Stimulated activated CD4-positive, alpha-beta T cell treated with anti-CD3 and anti-CD28 coated beads, Interleukin-2, amount 100 ng/mL, for 24 hours (primary cell): ENCODE measurements around the gene AFG3L2.

Experiments used
- DNase-seq, 2 donors: peaks; one replicate each; pipeline ENCODE4 v3.0.0-alpha.2; 2020

The AFG3L2 gene

DNA sequence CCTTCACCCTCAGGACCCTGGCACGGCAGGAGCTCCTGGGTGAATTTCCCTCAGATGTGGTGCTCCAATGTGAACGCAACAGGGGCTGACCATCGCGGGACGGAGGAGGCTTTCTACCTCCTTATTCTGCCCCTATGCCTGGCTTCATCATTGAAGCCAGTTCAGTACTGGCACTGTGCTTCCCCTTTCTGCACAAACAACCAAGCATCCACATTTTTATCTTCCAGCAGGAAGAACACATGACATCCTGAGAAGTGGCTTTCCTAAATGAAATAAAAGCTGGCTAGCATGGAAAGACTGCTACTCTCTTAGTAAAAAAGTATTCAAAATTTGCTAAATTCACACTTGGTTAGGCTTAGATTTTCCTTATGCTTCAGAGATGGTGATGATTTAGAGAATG is 24.8 kb downstream of the AFG3L2 start:
- no peak for DNase-seq

DNA sequence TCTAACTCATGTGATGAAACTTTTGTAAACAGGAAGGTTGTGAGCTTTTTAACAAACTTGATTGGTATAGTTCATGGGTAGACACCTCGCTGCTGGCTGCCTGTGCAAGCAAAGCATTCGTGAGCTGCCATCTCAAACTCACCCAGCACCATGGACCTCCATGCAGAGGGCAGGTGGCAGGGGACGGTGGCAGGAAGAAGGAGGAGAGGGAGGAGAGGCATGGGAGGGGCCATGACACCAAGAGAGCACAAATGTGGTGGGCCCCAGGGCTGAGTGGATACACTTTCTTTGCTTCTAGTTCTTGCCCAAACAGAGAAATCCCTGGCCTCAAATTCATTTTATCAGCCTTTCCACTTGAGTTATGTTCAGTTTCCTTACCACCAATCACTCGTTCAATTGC is 29.1 kb downstream of the AFG3L2 start:
- no peak for DNase-seq

DNA sequence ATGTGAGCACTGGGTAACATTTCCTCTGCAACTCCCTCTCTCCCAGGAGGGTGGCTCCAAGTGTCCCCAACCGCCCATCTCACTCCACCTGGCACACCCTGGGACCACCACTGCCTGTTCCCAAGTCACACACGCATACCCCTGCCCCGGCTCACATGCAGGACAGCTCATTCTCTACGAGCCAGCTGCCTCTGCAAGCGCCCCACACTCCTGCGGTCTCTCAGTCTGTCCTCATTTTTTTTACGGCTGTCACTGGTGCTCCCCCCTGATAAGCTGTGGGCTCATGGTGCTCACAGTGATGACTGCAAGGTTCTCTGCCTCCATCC is 30.8 kb downstream of the AFG3L2 start:
- no peak for DNase-seq

DNA sequence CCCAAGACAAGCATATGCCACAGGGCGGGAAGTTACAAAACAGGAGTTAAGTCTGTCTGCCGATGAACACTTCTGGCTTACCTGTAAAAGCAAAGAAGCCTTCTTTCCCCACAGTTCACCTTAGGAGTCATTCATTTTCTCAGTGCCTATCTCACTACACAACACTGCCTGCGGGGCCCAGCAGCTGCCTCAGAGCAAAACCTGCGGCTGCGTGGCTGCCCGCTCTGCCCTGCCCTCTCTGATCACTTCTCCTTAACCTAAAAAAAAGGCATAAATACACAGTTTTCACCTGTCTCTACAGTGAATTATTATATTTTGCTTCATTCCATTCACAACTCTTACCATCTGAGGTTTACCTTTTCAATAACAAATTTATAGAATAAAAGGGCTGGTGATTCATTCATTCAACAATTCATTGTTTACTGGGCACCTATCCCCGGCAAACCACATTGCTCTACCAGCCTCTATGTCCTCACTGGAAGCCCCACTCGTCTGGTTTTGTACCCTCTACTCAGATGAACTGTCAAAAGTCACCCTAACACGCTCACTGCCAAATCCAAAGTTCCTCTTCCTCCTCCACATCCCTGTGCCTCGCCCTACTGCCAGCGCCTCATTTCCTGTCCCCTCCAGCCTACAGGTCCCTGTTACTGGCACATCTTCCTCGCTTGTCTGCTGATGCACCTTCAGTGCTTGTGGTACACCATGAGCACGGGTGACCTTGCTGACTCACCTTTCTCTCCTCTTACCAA is 31.4 kb downstream of the AFG3L2 start:
- DNase-seq: no peak

DNA sequence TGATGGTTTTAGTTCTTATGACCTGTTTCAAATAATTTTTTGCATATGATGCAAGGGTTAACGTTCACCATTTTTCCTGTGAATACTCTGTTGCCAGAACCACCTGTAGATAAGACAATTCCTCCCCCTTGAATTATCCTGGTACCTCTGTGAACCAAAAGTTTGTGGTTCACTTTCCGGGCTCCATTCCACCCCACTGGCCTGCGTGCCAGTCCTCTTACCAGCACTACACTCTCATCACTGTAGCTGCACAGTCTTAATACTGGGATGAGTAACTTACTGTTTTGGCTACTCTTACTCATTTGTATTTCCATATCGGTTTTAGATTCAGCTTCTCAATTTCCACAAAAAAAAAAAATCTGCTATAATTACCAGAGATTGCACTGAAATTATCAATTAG is 34.4 kb downstream of the AFG3L2 start:
- DNase-seq: no peak

DNA sequence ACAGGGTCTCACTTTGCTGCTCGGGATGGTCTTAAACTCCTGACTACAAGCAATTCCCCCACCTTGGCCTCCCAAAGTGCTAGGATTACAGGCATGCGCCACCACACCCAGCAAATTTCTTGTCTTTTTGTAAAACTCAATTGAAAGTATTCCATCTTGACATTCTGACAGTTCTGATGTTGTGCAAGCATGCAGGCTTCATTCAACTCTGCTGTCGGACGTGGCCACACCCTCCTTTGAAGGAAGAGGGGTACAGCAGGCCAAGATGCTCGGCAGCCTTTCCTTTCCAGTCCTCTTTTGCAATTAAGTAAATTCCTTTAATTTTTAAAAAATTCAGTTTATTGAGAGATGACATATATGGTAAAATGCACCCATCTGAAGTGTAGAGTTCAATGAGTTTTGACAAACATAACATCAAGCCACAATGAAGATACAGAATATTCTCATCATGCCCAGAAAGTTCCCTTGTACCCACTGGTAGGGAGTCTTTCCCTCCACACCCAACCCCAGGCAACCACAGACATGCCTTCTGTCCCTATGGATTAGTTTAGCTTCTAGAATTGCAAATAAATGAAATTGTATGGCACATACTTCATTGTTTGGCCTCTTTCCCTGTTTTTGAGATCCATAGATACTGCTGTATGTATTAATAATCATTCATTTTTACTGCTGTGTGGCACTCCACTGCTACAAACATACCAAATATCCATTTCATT is 35.9 kb downstream of the AFG3L2 start:
- DNase-seq: no peak

DNA sequence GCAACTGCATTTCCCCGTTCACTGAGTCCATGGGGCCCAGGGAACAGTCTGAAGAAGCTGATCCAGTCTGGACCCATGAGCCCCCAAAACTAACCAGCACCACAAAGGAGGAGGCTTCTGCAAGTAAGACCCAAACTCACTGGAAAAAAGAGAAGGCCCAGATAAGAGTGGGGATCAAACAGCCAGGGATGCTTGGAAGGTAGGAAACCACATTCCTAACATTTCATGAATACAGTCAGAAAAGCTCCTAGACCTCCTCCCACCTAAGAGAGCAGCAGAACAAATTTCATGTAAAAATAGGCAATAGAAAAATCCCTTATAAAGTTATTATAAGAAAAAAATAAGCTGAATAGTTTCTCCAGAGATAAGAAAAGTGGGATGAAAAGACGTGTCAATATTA is 38.6 kb downstream of the AFG3L2 start:
- no peak for DNase-seq

DNA sequence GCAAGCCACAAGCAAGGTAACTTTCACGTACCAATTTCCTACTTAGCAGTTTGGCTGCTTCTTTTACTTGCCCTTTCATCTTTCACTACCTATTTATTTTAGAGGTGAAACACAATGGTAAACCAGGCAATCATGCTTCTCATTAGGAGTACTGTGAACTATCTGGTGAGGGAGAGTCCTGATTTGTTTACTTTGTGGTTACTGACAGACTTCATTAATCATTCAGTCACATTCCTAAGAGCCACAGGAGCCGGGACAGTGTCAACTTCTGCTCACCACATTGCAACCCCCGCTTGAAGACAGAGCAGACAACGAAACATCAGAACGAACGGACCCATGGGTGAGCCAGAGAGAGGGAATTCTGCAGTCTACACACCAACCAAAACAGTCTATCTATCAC is 40.1 kb downstream of the AFG3L2 start:
- no peak for DNase-seq

DNA sequence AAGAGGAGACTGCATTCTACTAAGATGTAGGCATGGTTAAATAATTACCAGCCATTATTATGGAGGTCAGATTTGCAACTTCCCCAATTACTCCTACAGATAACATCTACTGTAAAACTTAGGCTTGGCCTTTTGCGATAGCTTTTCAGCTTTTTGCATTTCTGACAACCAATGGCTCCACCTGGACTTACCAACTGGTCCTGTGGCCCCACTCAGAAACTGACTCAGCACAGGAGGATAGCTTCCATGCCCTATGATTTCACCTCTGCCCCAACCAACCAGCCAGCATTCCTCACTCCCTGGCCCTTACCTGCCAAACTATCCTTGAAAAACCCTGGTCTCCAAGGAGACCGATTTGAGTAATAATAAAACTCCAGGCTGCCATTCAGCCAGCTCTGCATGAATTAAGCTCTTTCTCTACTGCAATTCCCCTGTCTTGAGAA is 40.8 kb downstream of the AFG3L2 start:
- DNase-seq: no peak

DNA sequence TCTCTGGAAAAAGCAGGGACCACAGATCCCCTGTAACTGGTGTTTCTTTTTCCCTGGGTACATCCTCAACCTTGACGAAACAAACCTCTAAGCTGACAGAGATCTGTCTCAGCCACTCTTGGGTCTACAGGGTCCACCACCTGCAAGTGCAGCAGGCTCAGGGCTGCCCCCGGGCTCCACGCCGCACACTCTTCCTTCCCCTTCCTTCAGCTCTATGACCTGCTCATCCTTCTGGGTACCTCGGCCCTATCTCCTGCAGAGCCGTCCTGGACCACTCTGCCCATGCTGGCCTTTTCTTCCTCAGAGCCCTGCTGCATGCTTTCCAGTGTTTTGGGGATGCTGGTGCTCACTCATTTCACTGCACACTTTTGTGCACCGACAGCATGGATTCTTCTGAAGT is 41.5 kb downstream of the AFG3L2 start:
- DNase-seq: no peak

DNA sequence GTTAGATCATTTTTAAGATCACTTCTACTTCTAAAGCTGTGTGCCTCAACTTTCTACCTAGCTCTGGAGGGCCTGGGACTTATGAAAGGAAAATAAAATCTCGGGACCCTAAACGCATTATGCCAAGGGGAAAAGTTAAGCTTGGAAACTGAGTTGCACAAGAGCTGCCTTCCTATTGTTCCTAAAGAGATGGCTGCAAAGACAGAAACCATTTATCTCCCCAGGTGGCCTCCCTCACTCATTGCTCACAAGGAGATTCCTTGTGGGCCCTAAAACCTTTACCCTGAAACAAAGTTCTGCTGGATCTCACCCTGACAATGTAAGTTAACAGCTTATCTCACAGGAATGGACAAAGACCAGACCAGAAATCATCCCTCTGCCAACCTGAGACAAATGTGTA is 42.2 kb downstream of the AFG3L2 start:
- DNase-seq: no peak

DNA sequence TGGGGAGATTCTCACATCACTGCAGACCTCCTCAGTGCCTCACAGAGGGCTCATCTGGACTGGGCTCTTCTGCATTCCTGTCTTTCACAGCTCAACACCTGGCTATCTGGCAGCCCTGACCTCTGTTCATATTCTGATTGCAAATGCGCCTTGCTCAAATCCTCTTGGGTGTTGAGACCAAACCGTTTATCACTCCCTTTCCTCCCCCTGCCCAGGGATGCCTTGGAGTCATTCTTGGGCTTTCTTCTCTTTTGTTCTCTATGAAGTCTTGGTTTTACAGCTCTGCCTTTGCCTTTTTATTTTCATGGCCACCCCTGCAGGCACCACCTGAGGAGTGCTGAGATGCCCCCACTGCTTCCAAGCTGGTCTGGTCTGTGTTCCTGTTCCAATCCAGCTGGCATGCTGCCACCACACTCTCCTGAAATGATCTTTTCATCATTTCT is 42.6 kb downstream of the AFG3L2 start:
- DNase-seq: no peak

DNA sequence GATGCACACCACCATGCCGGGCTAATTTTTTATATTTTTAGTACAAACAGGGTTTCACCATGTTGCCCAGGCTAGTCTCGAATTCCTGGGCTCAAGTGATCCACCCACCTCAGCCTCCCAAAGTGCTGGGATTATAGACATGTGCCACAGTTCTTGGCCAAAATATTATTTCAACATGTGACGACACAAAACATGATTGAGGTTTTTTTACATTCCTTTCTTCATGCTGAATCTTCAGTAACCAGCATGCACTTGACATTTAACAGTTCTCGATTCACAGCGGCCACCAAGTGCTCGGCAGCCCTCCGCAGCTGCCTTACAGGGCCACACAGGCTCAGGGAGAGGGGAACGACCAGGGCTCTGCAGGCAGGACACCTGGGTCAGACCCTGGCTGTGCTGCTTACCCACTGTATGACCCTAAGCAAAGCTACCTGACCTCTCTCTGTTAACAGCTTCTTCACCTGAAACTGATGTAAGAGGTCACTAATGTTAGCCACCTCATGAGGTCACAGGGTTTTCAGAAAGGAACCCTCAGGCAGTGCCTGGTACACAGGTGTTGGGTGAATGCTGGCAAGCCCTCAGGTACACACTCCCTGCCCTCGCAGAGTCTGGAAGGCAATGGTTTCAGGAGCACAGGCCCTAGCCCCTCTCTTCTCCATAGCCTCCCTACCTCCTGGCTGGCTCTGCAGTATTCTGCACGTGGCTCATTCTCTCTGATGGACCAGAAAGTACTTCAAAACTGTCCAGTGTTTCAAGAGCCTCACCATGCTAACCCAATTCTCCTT is 43.3 kb downstream of the AFG3L2 start:
- DNase-seq: no peak

DNA sequence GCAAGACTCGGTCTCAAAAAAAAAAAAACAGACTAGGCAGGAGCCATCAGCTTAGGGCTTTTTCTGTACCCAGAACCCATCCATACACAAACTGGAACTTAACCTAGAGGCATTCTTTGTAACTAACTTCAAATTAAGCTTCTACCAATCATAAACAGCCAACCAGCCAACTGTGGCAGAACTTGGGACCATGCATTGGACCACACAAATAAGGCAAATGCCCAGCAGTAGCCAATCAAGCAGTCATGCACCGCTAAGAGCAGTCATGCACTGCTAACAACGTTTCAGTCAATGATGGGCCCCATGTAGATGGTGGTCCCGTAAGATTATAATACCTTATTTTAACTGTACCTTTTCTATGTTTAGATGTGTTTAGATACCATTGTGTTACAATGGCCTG is 46.3 kb downstream of the AFG3L2 start:
- DNase-seq: no peak

DNA sequence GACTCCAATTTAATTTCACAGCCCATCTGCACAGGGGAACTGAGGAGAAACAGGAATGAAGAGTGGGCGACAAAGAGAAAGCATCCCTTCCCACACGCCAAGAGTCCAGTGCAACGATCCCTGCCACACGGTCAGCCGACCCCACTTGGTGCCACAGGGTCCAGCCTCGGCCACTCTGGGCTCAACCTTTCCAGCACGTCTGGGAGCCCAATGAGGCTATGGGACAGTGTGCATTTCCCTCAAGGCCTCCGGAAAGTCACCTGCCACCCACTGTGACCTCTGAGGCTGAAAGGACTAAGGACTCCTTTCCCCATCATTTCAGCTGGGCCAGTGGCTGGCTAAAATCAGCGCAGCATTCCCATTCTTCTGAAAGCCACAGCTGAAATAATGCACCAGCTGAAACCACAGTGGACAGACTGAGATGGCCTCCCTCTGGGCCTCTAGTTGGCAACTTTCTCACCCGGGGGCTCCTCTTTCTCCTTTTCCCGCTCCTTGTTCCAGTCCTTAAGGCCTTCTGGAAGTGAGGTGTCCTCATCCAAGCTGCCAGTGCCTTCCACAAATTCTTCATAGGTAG is 47.8 kb downstream of the AFG3L2 start:
- no peak for DNase-seq

DNA sequence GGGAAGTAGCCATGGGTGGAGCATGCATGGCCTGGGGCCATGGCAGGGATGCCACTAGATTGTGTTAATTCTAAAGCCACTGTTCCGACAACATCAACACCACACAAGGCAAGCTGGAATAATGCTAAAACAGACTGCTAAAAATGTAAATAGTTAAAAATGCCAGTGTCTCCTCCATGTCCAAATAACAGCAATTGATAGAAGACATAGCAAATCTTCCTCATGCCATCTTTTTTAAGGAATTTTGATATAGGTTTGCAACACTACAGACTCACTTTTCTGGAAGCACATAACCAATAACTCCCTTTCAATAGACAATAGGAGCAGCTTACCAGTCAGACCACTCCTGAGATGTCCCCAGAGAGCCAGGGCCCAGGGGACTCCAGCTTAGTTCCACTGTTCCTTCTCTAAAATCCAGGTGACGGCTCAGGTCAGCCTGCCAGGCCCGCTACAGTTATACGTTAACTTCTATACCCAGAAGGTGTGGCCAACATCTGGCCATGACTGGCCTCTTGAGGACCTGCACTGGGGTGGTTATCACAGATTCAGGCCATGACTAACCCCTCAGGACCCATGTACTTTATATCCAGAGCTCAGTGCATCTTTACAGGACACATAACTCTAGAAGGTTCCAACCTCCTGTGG is 48.7 kb downstream of the AFG3L2 start:
- DNase-seq: no peak

DNA sequence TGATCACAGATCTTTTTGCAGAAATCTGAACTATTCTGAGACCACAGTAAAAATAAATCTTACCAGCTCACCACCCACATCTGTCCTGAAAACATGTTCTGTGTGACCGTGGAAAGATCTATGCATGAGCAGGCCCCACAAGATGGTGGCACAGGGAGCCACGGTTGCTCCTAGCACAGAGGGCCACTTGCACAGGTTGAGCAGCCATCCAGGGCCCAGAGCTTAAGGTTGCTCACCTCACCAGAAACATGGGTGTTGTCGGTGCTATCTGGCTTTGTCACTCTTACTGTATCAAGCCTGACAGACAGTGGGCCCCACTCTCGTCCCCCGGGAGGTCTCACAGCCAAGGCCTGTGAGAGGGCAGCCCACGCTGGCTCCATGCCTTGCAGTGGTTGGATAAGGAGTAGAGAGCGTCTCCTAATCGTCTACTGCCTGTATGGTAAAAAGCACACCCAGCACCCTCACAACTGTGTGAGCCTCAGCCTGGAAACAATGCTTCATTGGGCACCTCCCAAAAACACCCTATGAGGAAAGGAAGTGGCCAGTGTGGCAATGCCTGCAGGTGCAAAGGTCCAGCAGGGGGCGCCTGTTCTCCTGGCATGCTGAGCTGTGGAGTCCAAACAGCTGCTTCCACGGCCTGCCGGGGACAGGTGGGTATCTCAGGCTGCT is 49.4 kb downstream of the AFG3L2 start:
- DNase-seq: peak; percentile 79 to 87

DNA sequence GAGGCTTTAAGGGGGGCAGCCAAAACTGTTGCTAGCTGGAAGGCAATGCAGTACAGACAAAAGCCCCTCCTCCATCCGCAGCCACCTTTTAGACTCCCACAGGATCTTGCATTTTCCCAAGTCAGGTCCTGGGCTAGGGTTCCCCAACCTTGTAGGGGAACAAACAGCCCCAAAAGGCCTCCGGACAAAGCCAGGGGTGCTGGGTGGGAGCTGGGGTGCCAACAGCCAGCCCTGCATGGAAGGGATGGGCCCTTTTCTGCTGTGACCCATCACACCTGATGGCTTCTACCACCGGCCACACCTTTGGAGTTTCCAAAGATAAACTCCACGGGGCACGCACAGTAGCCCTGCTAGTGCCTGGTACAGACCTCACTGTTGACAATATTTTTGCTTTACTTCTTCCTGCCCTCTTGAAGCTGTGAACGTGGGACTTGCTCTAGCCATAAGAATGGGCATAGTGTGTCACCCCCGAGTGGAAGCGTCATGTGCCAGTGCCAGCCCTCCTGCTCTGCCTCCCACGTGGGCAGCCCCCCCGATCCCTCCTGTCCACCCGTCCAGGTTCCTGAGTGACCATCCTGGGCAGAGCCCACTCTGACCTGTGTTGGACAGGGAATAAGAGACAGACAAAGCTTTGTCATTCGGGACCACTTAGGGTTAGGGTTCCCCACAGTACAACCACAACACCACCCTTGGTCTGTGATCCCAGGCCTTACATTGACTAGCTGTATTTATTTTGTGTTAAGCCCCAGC is 50.1 kb downstream of the AFG3L2 start:
- no peak for DNase-seq

DNA sequence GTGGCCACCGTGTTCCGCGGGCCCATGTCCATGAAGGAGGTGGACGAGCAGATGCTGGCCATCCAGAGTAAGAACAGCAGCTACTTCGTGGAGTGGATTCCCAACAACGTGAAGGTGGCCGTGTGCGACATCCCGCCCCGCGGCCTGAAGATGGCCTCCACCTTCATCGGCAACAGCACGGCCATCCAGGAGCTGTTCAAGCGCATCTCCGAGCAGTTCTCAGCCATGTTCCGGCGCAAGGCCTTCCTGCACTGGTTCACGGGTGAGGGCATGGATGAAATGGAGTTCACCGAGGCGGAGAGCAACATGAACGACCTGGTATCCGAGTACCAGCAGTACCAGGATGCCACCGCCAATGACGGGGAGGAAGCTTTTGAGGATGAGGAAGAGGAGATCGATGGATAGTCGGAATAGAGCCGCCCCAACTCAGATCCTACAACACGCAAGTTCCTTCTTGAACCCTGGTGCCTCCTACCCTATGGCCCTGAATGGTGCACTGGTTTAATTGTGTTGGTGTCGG is 51.2 kb downstream of the AFG3L2 start:
- DNase-seq: no peak

DNA sequence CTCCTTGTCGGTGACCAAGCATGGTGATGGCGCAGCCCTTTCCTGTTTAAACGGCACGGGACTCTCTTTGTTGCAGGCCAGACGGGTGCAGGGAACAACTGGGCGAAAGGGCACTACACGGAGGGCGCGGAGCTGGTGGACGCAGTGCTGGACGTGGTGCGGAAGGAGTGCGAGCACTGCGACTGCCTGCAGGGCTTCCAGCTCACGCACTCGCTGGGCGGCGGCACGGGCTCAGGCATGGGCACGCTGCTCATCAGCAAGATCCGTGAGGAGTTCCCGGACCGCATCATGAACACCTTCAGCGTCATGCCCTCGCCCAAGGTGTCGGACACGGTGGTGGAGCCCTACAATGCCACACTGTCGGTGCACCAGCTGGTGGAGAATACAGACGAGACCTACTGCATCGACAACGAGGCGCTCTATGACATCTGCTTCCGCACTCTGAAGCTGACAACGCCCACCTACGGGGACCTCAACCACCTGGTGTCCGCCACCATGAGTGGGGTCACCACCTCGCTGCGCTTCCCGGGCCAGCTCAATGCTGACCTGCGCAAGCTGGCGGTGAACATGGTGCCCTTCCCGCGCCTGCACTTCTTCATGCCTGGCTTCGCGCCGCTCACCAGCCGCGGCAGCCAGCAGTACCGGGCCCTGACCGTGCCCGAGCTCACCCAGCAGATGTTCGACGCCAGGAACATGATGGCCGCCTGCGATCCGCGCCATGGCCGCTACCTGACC is 51.9 kb downstream of the AFG3L2 start:
- no peak for DNase-seq

DNA sequence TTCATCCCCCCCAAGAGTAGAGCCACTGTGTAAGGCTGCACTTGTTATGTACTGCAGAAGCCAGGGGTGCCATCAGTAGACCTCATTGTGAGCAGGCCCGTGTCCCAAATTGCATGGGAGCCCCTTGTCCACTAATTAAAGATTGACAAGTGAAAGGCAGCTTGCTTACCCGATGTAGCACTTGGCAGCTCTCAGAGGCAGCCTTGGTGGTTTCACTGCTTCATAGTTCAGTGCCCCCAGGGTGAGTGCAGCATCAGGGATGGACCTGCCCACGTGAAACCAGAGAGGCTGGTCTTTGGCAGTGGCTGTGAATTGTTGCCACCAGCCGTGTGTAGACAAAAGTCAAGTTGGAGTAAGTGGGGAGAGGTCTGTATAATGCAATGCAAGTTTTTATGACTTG is 55.7 kb downstream of the AFG3L2 start:
- no peak for DNase-seq
